GM23338 (cell line): ENCODE measurements around the gene SNX21.

Source experiments
- EZH2 ChIP-seq: fragments of 200-600 bp; sonication (generic); IDR thresholded peaks from one replicate; pipeline ENCODE4 v1.8.0; 2017; ENCODE audit warnings: antibody characterized with exemption, mild to moderate bottlenecking, low read depth; ENCODE audit not compliant: unreplicated experiment
- EZH2phosphoT487 ChIP-seq: fragments of 200-600 bp; sonication (generic); IDR thresholded peaks from one replicate; pipeline ENCODE4 v1.8.1; 2018; ENCODE audit warnings: antibody characterized with exemption; ENCODE audit not compliant: unreplicated experiment
- POLR2AphosphoS5 ChIP-seq: IDR thresholded peaks from 2 replicates; pipeline ENCODE4 v1.6.1; 2016; ENCODE audit warnings: antibody characterized with exemption, low read depth
- TF ChIP-seq, protein P1 (sequence below), 2 experiments: fragments of 200-600 bp in 1 of 2; sonication (generic) in 1 of 2; conservative IDR thresholded peaks; 2 replicates each; pipeline versions ENCODE4 v1.5.1 to v1.6.1; 2016 to 2017; ENCODE audit warnings: antibody characterized with exemption in 2 of 2, low read depth in 2 of 2, mild to moderate bottlenecking in 2 of 2, moderate library complexity in 1 of 2
- TF ChIP-seq, protein P2 (sequence below): IDR thresholded peaks from one replicate; pipeline ENCODE4 v1.6.1; 2018; ENCODE audit warnings: antibody characterized with exemption; ENCODE audit not compliant: unreplicated experiment

DNA sequence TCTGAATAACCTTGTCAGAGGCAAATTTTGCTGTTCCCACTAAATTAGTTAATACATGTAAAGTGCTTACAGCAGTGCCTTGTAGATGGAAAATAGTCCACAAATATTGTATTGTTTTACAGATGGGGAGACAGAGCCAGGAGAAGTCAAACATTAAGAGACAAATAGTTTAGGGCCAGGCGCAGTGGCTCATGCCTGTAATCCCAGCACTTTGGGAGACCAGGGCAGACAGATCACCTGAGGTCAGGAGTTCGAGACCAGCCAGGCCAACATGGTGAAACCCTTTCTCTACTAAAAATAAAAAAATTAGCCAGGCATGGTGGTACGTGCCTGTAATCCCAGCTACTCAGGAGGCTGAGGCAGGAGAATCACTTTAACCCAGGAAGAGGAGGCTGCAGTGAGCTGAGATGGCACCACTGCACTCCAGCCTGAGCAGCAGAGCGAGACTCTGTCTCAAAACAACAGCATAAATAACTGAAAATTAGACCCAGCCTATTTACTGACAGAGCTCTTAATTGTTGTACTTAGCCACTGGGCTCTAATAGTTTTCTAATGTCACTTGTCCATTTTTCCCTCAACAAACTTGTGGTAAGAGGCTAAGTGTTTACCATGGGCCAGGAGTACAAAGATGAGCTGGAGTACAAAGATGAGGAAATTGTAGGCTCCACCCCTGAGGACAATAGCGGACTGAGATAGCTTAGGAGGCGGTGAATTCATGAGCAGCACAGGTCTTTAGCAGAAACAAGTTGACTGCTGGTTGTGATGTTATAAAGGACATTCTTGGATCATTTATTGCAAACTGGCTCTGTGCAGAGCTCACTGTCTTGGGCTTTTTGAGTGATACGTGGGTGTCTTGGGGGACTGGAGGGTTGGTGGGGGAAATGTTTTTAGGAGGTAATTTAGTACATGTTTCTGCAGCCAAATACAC is 30.2 kb downstream of the SNX21 start:
- TF ChIP-seq POLR2AphosphoS5 (no peak), EZH2 (no peak), EZH2phosphoT487 (no peak)
- TF ChIP-seq, protein P1, sequence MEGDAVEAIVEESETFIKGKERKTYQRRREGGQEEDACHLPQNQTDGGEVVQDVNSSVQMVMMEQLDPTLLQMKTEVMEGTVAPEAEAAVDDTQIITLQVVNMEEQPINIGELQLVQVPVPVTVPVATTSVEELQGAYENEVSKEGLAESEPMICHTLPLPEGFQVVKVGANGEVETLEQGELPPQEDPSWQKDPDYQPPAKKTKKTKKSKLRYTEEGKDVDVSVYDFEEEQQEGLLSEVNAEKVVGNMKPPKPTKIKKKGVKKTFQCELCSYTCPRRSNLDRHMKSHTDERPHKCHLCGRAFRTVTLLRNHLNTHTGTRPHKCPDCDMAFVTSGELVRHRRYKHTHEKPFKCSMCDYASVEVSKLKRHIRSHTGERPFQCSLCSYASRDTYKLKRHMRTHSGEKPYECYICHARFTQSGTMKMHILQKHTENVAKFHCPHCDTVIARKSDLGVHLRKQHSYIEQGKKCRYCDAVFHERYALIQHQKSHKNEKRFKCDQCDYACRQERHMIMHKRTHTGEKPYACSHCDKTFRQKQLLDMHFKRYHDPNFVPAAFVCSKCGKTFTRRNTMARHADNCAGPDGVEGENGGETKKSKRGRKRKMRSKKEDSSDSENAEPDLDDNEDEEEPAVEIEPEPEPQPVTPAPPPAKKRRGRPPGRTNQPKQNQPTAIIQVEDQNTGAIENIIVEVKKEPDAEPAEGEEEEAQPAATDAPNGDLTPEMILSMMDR (conservative IDR thresholded peaks at IDR 0.05; ENCODE audit: low read depth in 2 of 2) = no peak
- TF ChIP-seq, protein P2, sequence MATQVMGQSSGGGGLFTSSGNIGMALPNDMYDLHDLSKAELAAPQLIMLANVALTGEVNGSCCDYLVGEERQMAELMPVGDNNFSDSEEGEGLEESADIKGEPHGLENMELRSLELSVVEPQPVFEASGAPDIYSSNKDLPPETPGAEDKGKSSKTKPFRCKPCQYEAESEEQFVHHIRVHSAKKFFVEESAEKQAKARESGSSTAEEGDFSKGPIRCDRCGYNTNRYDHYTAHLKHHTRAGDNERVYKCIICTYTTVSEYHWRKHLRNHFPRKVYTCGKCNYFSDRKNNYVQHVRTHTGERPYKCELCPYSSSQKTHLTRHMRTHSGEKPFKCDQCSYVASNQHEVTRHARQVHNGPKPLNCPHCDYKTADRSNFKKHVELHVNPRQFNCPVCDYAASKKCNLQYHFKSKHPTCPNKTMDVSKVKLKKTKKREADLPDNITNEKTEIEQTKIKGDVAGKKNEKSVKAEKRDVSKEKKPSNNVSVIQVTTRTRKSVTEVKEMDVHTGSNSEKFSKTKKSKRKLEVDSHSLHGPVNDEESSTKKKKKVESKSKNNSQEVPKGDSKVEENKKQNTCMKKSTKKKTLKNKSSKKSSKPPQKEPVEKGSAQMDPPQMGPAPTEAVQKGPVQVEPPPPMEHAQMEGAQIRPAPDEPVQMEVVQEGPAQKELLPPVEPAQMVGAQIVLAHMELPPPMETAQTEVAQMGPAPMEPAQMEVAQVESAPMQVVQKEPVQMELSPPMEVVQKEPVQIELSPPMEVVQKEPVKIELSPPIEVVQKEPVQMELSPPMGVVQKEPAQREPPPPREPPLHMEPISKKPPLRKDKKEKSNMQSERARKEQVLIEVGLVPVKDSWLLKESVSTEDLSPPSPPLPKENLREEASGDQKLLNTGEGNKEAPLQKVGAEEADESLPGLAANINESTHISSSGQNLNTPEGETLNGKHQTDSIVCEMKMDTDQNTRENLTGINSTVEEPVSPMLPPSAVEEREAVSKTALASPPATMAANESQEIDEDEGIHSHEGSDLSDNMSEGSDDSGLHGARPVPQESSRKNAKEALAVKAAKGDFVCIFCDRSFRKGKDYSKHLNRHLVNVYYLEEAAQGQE = no peak
